ENCODE data around the gene MPV17.
"Not testable (repeated sequence)": the region's sequence is repeated elsewhere in the genome, so short reads cannot be mapped to it uniquely, and the experiment has no call there.

MPV17 gene, protein sequence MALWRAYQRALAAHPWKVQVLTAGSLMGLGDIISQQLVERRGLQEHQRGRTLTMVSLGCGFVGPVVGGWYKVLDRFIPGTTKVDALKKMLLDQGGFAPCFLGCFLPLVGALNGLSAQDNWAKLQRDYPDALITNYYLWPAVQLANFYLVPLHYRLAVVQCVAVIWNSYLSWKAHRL

DNA sequence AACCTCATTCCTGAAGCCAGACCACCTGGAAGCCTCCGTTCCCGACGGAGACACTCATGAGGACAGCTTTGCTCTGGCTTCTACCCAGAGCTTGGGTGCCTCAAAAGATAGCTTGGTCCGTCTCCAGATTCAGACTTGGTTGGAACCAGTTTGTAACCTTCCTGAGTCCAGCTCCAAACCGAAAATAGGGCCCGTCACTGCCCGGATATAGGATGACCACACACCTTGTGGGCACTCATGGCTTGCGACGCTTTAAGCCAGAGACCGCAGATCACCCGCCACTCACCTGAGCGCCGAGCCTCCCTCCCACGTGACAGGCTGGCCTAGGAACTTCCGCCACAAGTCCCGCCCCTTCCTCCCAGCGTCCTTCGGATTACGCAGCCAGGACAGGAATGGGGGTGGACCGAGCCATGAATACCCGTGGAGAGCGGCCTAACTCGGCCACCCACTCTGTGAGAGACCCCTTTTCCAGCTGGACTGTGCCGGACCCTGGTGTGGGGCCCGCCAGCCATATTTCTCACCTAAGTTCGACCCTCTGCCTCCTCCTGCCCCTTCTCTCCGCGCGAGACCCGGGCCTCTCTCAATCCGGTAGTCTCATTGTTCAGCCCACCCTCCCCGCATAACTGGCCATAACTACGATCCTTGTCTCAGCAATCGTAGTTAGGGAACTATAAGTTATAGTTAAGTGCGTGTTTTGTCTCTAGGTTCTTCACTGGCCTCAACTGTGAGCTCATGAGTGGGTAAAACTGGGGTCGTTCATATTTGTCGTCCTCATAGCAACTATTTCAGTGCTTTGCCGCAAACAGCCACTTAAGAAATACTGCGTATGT, at the start of gene MPV17:
Gene MPV17, minus strand, starts transcription at position 332 of the 830 bp plus-strand sequence. CDS start 580 bp downstream, outside the sequence.
- DNase-seq, result peak; percentile 85

DNA sequence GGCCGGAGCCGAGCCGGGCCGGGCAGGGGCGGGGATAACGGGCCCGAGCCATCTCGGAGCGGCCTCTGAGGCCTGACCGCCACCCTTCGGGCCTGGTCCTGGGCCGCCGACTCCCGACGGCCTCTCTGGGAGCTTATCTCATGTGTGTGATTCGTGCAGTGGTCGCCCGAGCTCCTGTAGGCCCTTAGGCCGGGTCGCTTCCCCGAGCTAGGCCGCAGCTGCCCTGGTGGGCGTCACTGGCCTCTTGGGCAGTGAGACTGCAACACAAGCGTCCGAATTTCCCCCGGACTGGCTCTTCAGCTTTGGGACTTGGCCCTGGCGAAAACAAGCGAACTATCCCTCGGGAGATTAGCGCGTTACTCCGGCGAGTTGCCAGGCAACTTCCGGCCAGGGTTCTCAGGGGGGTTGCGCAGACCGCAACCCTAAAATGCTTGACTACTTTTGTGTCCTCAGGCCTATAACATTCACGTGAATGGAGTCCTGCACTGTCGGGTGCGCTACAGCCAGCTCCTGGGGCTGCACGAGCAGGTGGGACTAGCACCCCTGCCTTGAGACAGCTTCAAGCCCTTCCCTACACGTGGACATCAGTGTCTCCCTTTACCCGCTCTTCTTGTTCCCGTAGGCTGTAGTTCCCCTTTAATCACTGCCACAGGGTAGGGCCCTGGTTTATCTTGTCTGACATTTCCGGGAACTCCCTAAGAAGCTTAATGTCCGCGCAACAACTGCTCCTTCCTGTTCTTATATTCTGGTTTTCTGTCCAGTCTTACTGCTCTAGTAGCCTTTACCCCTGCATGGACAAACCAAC, 48.1 kb upstream of the MPV17 start:
- DNase-seq, result no peak

DNA sequence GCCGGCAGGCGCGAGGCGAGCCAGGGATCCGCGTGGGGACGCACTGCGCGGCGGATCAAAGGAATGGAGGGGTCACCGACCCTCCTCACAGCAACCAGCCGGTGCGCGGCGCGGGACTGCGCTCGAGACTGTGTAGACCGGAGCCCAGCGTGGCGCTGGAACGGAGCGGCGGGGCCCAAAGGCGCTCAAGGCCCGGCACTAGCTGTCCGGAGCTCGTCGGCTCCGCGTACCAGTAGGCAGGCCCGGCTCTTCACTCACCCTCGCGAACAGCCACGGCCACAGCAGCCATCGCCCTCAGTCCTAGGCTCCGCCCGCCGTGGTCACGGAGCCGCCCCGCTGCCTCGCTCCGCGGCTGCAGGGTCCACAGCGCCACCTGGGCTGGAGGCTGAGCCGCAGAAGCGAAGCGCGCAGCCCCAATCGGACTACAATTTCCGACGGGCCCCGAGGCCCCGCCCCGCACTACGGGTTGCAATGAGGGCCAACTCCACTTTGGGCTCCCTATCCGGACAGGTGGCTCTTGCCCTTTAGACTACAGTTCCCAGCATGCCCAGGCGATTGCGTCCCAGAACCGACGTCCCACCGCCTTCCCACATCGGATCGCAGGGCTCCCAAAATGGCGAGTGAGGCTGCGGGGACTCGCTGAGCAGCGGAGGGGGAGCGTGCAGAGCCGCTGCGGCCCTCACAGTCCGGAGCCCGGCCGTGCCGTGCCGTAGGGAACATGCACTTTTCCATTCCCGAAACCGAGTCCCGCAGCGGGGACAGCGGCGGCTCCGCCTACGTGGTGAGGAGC, 47.3 kb upstream of the MPV17 start, which contains the start of the genes EIF2B4 and SNX17:
Gene EIF2B4, minus strand, starts transcription at position 313 of the 790 bp plus-strand sequence. Its CDS starts 24 bp downstream, at position 289.
Gene SNX17, plus strand, starts transcription at position 591 of the 790 bp plus-strand sequence. Its CDS starts 128 bp downstream, at position 719.
- peak; percentile 97 for DNase-seq

DNA sequence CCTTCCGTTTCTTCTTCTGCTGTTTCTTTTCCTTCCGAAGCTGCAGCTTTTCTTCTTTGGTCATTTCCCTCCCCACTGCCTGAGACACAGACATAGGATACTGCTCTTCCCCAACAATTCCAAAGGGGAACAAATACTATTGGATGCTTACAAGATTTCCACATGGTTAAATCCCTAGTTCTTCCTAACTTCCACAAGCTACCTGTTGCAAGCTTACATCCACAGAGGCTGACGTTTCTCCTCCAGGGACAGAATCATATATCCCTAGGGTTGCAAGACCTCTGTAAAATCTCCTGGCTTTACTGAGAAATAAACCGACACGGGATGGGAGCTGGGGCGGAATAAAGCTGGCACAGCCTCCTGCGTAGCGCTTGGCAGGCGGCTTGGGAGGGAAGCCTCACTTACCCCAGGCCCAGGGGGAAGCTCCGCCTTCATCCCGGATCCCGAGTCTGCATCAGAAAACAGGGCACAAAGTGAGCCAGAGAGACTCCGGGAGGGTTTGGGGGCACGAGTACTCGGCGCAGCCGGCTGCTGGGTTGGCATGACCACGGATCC, 46.7 kb upstream of the MPV17 start:
- DNase-seq, result no peak

DNA sequence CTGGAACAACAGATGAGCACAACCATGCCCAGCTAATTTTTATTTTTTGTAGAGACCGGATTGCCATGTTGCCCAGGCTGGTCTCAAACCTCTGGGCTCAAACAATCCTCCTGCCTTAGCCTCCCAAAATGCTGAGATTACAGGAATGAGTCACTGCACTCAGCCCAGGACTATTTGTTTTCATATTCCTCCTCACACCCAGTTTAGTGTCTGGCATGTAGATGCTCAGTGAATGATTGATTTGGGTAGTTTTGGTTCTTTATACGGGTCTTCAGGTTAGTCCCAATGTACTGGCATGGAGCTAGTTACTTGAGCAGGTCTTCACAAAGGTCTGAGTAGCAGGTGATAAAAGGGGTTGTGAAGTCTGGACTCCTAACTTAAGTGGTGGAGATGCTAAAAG, 41.0 kb upstream of the MPV17 start:
- DNase-seq, result no peak

DNA sequence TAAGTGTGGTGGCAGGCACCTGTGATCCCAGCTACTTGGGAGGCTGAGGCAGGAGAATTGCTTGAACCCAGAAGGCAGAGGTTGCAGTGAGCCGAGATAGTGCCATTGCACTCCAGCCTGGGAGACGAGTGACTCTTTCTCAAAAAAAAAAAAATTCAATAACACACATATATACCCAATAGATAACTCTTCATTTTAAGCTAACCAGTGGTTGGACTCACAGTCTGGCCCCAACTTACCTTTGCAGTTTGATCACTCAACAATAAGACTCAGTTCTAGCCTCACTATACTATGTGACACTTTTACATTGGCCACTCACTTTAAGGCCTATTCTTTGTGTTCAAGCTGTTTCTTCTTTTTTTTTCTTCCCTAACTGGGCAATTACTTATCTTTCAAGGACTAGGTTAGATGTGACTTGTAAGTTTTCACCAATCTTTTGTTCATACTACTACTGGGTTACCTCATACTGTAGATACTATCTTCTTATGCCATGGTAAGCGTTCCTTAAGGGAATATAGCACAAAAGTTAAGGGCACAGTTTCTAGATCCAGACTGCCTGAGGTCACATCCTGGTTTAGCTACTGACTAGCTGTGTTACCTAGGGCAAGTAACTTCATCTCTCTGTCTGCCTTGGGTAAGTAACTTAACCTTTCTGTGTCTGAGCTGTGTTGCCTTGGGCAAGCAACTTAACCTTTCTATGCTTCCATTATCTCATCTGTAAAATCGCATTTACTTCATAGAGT, 40.0 kb upstream of the MPV17 start:
- DNase-seq, result no peak

DNA sequence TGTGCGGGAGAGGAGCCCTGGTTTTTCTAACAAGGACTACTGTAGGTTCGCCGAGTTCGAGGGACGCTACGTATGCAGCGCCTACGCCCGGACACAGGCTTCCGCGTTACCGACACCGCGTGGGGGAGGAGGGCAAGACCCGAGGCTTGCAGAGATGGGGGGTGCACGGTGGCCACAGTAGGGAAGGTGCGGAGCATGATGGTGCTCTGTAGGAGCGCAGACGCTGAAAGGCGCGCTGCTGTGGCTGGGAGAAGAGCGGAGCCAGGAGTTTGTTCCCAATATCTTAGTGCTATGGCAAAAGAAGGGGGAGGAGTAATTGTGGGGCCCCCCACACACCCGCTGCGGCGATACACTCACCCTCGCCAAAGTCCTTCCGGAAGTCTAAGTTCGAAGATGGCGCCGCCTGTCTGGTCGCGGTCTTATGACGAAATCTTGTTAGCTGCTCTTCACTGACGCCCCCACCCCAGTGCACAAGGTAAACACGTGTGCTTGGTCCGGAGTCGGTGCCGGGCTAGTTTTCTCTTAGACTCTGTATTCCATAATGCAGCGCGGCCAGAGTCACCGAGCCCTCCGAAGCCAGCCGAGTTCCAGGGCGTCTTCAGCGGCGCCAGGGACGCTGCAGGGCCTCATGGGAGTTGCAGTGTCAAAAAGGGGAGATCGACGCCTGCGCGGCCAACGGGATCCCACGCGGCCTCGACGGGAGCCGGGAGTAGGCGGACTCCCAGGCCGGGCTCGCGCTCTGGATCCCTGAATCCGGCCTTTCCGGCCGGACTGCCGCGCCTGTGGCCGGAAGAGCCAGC, 33.7 kb upstream of the MPV17 start, which contains the start of gene GTF3C2:
Gene GTF3C2, minus strand, starts transcription at position 383 of the 800 bp plus-strand sequence. CDS start 13,210 bp downstream, outside the sequence.
- peak; percentile 96 for DNase-seq

DNA sequence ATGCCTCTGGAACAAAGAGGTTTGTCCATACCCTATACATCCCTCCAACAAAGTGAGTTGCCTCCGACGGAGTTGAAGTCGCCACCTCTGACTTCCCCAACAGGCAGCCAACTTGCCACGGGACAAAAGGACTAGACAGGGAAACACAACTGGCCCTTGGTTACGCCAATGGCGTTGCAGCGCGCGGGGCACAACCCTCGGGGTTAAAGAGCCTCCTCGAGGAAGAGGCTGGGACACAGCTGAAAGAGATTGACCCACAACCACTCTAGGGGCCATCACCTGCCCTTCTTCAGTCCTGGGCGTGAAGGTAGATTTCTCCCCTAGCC, 33.1 kb upstream of the MPV17 start:
- DNase-seq, result peak; percentile 72

DNA sequence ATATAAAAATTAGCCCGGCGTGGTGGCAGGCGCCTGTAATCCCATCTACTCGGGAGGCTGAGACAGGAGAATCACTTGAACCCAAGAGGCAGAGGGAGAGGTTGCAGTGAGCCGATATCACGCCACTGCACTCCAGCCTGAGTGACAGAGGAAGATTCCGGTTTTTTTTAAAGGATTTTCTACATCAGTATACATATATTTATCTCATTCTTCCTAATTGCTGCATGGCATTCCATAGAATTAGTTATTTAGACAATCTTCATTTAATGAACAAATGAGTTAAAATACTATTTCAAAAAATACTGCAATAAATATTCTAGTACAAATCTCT, 31.7 kb upstream of the MPV17 start:
- DNase-seq, result no peak

DNA sequence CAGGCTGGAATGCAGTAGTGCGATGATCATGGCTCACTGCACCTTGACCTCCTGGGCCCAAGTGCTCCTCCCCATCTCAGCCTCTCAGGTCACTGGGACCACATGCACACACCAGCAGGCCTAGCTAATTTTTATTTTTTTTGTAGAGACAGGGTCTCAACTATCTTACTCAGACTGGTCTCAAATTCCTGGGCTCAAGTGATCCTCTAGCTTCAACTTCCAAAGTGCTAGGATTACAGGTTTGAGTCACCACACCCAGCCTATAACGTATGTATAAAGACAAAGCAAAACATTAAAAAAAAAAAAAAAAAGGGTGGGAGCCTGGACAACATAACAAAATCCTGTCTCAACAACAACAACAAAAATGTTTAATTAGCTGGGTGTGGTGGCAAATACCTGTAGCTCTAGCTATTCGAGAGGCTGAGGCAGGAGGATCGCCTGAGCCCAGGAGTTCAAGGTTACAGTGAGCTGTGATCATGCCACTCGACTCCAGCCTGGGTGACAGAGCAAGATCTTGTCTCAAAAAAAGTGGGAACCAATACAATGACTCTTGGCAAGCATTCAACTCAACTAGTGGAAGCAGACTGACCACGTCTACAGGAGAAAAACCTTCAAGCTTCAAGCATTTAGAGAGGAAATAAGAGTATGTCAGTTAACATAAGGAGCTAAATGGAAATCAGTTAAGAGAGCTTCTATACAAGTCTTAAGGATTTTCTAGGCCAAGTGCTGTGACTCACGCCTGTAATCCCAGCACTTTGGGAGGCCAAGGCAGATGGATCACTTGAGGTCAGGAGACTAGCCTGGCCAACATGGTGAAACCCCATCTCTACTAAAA, 31.1 kb upstream of the MPV17 start:
- no peak for DNase-seq

DNA sequence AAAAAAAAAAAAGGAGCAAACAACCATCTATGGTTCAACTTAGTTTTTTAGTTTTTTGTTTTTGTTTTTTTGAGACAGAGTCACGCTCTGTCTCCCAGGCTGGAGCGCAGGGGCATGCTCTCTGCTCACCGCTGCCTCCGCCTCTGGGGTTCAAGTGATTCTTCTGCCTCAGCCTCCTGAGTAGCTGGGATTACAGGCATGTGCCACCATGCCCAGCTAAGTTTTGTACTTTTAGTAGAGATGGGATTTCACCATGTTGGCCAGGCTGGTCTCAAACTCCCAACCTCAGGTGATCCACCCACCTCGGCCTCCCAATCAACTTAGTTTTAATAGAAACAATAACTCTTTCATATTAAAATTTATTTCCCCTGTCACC, 30.5 kb upstream of the MPV17 start:
- DNase-seq, result not testable (repeated sequence)

DNA sequence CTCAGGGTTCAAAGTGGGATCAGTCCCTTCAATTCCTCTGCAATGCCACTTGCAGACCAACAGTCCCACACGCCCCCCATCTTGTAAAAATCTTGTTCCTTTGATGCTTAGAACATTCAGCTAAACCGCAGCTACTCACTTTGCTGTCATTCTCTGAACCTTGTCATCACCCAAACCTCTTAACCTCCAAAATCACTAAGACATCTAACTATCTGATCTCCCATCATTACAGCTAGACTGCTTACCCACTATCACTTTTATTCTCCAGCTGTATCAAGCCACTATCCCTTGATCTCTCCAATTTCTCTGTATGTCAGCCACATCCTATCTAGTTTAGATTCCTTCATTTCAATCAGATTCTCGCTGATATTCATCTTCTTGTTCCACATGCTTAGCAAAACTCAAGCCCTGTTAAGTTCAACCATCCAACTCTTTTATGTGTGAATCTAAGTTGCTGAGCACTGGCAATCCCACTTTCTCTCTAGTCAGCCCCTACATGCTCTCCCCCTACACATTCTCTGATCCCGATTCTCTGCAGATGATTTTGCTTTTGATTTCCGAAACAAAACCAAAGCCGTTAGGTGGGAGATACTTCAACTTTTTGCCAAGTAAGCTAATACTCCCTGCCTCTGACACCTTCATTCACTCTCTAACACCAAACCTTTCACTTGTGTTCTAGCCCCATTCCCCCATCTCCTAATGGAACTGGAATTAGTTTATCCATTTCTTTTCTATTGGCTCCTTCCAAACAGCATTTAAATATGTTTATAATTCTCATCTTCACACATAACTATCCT, 29.1 kb upstream of the MPV17 start:
- no peak for DNase-seq

DNA sequence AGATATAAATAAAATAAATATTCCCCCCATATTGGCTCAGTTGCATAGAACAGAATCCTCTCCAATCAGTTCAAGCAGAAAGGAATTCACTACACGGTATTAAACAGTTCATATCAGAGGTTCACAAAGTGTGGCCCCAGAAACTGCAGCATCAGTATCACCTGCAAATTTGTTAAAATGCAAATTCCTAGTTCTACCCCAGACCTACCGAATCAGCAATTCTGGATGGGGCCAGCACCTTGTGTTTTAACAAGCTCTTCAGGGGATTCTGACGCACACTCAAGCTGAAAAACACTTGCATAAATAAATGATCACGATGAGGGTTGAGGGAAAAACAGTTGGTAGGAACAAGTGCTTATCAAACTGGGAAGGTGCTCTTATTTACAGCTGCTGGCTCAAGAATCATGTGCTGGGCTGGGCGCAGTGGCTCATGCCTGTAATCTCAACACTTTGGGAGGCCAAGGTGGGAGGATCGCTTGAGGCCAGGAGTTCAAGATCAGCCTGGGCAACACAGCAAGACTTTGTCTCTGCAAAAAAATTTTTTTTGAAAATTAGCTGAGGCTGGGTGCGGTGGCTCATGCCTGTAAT, 27.3 kb upstream of the MPV17 start:
- no peak for DNase-seq

DNA sequence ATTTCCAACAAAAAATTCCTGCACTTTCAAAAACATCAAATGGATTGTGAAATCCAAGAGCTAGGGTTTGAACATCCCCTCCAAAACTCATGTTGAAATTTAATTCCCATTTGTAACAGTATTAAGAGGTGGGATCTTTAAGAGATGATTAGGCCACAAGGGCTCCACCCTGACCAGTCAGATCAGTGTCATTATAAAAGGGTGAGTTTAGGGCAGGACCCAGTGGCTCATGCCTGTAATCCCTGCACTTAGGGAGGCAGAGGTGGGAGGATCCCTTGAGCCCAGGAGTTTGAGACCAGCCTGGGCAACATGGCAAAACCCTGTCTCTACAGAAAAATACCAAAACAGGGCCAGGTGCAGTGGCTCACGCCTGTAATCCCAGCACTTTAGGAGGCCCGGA, 24.7 kb upstream of the MPV17 start:
- no peak for DNase-seq

DNA sequence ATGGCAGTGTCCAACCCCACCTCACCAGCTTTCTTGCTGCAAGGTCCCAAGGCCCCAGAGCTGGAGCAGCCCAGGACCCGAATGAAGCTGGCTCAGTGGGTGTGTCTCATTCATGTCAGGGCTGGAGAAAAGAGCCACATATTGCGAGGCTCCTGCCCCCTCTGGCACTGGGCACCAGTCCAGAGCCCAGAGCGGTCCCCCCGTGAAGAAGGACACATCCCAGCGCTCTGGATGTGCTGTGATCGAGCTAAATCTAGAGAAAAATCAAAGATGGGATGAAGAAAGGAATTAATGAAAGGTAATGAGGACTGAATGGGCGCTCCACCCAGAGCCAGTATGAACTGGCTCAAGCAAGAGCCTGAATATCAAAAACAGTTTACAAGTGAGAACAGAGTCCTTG, 13.3 kb upstream of the MPV17 start:
- DNase-seq, result no peak

DNA sequence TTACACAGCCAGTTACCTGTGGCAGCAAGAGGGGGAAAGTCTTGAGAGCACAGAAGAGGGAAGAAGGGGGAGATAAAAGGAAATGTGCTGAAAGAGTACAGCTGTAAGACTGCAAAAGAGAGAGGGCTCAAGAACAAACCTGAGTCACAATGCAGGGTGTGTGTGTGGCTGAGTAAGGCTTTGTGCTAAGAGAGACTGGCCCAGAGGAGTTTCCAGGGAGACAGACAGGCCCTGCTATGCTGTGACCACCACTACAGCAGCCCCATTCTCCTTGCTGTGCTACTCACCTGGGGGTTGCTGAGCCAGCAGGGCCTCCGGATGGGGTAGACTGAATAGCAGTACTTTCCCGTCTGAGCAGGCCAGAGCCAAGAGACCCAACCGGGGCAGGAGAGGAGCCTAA, 12.4 kb upstream of the MPV17 start:
- no peak for DNase-seq

DNA sequence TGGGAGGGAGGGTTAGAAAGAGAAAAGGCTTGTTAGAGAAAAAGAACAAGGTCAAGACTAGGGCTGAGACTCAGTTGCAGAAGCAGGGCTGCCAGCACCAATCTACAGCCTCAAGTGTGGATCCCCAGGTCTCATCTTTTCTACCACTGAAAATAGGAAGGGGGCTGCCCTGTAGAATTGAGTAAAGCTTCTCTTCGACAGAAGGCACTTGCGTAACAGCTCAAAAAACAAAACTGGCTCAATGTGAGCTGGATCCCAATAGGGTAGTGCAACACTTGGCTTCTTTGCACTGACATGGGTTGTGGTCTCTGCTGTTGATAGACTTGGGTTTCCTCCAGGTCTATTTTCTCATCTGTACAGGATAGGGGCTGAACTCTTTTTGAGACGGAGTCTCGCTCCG, 1.8 kb upstream of the MPV17 start:
- DNase-seq, result no peak

DNA sequence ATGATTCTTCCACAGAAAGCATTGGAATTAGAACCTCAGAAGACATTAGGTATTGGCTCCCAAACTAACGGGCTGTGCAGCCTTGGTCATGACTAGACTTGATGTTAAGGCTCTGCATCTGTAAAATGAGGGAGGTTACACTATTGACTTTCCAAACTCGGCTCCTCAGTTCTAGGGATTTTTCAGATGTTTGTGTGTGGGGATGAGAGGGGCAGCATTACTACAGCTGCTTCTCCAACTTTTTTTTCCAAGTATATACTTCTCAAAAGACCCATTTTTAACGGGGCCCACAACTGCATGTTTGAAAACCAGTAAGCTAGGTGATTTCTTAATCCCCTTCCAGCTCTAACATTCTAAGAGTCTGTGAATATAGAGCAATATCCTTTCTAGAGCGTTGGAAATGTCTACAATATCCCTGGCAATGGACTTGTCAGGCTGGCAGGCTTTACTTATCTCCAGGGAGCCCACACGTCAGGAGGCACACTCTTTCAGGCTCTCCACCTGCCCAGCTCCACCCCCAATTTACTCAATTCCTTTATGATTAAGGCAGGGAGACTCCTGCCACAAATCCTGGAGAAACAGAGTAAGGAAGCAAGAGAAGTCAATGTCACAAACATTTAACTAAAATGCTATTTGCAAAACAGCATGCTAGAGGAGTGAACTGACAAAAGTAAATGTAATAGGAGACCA, 844 bp upstream of the MPV17 start:
- DNase-seq, result no peak

Data from DMS79 (cell line).